Central memory CD8-positive, alpha-beta T cell (primary cell): ENCODE results near the gene HOXA9.

ENCODE experiments used
- ATAC-seq: fragments of 150-1000 bp; cut with Tn5 transposase; replicated peaks from 2 replicates; pipeline ENCODE4 v1.10.0; 2022; ENCODE audit warnings: mild to moderate bottlenecking, moderate FRiP score, moderate number of reproducible peaks; ENCODE audit not compliant: poor library complexity, severe bottlenecking; ENCODE audit errors: extremely low read depth
- DNase-seq, 2 donors: peaks; one replicate each; pipeline ENCODE4 v3.0.0; 2021; ENCODE audit warnings: low spot score in 2 of 2
- H3K27ac Mint-ChIP-seq: one replicate; pipeline ENCODE4 v1.8.0; 2022; ENCODE audit warnings: low read depth, mild to moderate bottlenecking, moderate library complexity, mixed read lengths
- H3K27me3 Mint-ChIP-seq: one replicate; pipeline ENCODE4 v1.8.0; 2022; ENCODE audit warnings: mixed read lengths
- H3K36me3 Mint-ChIP-seq: one replicate; pipeline ENCODE4 v1.8.0; 2022; ENCODE audit warnings: mild to moderate bottlenecking, moderate library complexity, mixed read lengths; ENCODE audit not compliant: insufficient read depth
- H3K4me1 Mint-ChIP-seq: one replicate; pipeline ENCODE4 v1.8.0; 2022; ENCODE audit warnings: mixed read lengths
- H3K4me3 Mint-ChIP-seq: one replicate; pipeline ENCODE4 v1.8.0; 2022; ENCODE audit warnings: mild to moderate bottlenecking, moderate library complexity, mixed read lengths
- H3K9me3 Mint-ChIP-seq: one replicate; pipeline ENCODE4 v1.8.0; 2022; ENCODE audit warnings: mixed read lengths

HOXA9 gene

DNA sequence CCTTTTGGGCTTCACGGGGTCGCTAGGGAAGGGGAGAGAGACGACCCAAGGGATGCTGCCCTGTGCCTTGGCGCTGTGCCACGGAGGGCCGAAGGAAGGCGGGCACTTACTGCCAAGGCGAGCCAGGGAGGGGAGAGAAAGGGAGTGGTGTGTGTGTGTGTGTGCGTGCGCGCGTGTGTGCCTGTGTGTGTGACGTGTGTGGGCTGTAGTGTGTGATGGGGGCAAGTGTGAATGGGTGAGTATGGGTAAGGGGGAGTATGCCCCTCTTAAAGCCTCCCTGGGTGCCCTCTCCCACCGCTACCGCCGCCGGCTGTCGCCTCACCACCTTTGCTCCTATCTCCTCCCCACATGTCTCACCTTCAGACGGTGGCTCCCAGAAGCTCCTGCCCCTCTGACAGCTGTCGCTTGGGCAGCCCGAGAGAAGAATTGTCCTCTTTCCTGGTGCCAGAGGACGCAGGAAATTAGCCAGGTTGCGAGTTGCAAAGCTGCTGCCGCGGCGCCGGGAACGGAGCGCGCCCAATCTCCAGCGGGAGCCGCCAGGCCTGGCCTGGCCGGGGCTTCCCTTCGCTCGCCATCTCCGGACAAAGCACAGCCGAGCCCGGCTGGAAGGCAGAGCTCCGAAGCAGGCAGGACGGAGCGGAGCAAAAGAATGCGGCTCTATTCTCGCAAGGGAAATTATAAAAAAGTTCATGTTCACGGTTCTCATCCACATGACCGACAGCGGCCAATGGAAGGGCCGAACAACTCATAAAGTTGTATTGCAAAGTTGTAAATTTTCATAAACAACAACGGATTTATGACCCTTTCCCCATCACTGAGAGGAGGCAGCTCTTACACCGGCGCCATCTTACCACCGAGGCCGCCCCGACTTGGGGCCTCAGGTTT is 13.2 kb downstream of the HOXA9 start, which contains the start of gene HOXA3:
HOXA3 (minus strand) TSS at position 653 of the 885 bp plus-strand sequence. CDS start 41,943 bp downstream, outside the sequence.
- peaks cover 44% of the 10 kb centered on the region for H3K4me1 Mint-ChIP-seq
- H3K36me3 Mint-ChIP-seq, result peaks cover 26% of the 10 kb centered on the region
- DNase-seq (no peak), ATAC-seq (no peak)
- H3K9me3 Mint-ChIP-seq, result no peaks in the 10 kb centered on the region
- peak within 1 kb of the TSS; percentile 77 for H3K27ac Mint-ChIP-seq
- peak within 1 kb of the TSS; percentile 82 for H3K4me3 Mint-ChIP-seq
- H3K27me3 Mint-ChIP-seq, result peaks cover 96% of the 10 kb centered on the region

DNA sequence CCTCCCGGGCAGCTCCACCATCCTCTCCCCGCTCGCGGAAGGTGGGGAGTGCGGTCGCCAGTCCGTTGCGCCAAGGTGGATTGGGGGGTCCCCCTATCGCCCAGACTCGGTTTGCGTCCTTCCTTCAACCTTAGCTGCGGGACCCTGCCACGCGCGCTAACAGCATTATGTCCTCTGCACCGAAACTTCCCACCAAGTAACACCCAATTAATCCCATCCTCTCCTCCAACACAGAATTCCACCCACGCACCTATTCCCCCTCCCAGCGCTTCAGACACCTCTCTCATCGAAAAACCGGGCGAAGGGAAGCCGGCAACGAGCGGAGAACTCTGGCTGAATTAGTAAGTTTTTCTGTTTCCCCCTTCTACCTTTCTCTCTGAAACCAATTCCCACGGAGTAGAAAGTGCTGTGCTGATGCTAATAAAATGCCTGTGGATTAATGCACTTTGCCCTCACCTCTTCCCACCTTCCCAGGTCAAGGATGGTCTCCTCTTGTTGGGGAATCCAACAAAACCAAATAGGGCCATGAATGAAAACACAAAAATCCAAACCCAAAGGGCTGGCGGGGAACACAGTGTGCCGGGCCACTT is 13.9 kb downstream of the HOXA9 start:
- peaks cover 22% of the 10 kb centered on the region for H3K36me3 Mint-ChIP-seq
- DNase-seq, result no peak
- H3K4me1 Mint-ChIP-seq, result peaks cover 44% of the 10 kb centered on the region
- no peaks in the 10 kb centered on the region for H3K9me3 Mint-ChIP-seq
- peak overlapping the region; percentile 77 for H3K27ac Mint-ChIP-seq
- peak overlapping the region; percentile 82 for H3K4me3 Mint-ChIP-seq
- no peak for ATAC-seq
- peaks cover 96% of the 10 kb centered on the region for H3K27me3 Mint-ChIP-seq

DNA sequence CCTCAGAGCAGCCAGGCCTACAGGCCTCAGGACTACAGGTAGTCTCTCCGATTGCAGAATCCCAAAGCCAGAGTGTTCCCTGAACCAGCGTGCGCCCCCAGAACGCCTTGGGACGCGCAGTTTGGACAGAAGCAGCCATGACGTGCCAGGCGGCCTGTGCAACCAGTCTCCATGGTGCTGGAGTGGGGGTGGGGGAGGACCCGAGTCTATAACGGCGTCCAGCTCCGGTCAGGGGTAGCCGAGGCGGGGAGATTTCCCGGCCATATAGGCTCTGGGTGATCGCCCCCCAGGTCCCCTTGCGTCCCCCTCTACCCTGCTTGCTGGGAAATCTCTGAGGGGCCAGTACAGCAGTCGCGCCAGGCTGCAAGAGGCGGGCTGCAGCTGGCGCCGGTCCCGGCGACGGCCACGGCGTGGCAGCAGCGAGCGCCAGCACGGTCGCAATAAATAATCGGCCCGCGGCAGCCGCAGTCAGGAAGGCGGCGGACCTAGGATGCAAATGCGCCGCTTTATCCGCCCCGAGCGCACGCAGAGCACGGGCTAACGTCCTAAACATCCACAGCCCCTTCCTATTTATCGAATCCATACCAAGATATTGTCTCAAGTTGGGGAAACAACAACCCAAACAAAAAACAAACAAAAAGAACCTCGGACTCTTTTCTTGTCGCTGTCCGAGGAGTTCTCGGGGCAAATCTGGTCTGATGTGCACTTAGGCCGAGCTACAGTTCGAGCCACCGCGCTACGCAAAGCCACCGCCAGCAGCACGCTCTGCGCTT is 14.6 kb downstream of the HOXA9 start:
- Mint-ChIP-seq H3K9me3 (no peaks in the 10 kb centered on the region), H3K4me3 (peak overlapping the region; percentile 82), H3K27me3 (peaks cover 96% of the 10 kb centered on the region), H3K27ac (peak overlapping the region; percentile 77), H3K4me1 (peaks cover 43% of the 10 kb centered on the region), H3K36me3 (peaks cover 16% of the 10 kb centered on the region)
- ATAC-seq (peak; percentile 69), DNase-seq (no peak)

DNA sequence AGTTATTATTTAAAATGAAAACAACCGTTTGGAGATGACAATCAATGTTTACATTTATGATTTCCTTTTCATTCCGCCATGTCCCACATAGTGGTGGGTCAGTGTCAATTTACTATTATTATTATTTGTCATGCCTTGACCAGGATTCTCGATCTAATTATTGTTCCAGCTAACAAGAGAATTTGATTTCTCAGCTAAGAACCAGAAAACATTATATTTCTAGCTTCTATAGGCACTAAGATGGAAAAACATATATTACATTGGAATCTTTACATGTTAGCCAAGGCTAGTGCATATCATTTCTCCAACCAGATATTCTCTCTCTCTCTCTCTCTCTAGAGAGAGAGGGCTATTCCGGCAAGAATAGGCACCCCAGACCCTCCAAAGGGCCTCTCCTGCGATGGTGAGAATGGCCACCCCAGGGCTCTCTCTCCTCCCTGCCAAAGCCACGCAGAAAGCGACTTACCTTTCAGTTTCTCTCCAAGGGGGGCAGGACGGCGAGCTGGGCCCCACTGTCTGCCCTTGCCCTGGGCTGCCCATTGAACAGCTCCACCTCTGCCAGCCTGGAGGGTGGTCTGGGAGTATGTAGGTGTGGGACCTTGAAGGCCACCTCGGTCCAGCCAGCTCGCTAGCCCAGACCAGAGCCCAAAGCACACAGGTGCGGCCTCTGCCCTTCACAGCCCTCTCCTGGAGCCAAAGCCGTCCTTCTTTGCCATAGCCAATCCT is 15.3 kb downstream of the HOXA9 start:
- ATAC-seq, result no peak
- Mint-ChIP-seq H3K27ac (no peak overlapping the region), H3K27me3 (peaks cover 96% of the 10 kb centered on the region), H3K4me3 (peak overlapping the region; percentile 82), H3K9me3 (no peaks in the 10 kb centered on the region), H3K36me3 (peaks cover 14% of the 10 kb centered on the region), H3K4me1 (peaks cover 37% of the 10 kb centered on the region)
- DNase-seq, result no peak

DNA sequence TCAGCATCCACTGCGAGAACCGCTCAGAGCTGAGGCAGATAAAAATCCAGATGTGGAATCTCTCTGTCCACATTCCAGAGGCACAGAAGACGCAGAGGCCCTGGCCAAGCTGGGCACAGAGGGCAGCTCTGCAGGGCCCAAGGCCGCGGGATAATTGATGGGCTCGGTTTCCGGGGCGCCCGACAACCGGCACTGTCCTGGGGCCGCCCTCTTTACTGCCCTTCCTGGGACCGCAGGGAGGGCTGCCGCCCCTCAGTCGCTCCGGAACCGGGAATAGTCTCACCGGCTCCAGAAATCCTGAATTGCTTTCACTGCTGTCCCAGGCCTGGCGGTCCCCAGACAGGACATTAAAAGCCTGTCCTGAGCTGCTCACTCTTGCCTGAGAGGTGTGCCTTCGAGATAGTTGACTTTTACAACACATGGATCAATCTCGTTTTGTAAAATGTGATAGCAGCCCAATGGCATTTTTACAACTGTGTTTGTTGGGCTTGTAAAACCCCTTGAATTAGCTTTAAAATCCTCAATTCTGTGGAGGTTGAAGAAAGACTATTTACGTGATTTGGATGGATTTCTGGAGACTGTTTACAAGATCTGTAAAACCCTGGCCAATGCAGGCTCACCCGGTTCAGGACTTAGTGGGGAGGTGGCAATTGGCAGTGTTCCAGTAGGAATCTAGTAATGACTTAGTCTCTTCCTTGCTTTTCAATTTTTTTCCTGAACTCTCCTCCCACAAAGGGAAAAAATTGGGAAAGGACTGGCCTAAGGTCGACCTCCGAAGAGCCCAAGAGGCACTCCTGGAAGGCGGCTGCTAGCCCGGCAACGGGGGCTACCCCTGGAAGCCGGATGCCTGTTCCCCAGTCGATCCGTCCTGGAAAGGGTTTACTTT is 16.3 kb downstream of the HOXA9 start:
- Mint-ChIP-seq H3K4me1 (peaks cover 27% of the 10 kb centered on the region), H3K9me3 (no peaks in the 10 kb centered on the region), H3K36me3 (peaks cover 9% of the 10 kb centered on the region), H3K27me3 (peaks cover 88% of the 10 kb centered on the region), H3K27ac (no peak overlapping the region), H3K4me3 (no peak overlapping the region)
- ATAC-seq, result no peak
- no peak for DNase-seq

DNA sequence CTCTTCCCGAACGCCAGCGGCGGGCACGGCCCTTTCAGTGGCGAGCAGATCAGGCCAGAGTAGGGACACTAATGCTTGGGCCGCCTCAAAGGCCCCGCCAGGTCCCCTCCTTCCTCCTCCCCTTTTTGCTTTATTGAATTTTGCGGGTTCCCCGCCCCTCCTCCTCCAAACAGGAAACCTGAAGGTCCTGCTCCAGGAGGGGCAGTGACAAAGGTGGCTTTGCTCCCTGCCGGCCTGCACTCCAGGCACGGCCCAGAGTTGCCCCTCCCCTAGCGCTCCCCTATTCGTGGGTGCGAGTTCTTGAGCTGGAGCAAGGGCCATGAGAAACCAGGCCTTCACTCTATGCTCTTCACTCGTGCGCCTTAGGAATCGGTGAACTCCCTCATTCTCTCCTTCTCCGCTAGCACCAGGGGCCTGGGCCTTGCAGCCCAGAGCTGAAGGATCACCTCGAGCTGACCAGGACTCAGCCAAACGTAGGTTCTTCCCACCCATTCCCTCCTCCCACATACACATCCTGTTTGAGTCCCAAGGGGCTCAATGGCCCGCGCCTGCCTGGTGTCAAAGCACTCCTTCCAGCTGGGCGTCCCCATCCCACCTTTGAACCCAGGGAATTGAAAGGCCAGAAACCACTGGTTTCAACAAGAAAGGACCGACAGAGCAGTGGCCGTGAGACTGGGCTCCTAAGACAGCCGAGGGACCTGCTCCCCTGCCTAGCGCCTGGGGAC is 17.1 kb downstream of the HOXA9 start:
- H3K27ac Mint-ChIP-seq, result no peak overlapping the region
- H3K9me3 Mint-ChIP-seq, result no peaks in the 10 kb centered on the region
- peaks cover 9% of the 10 kb centered on the region for H3K36me3 Mint-ChIP-seq
- H3K4me3 Mint-ChIP-seq, result peak overlapping the region; percentile 41
- H3K4me1 Mint-ChIP-seq, result peaks cover 27% of the 10 kb centered on the region
- DNase-seq, result no peak
- ATAC-seq, result no peak
- H3K27me3 Mint-ChIP-seq, result peaks cover 80% of the 10 kb centered on the region

DNA sequence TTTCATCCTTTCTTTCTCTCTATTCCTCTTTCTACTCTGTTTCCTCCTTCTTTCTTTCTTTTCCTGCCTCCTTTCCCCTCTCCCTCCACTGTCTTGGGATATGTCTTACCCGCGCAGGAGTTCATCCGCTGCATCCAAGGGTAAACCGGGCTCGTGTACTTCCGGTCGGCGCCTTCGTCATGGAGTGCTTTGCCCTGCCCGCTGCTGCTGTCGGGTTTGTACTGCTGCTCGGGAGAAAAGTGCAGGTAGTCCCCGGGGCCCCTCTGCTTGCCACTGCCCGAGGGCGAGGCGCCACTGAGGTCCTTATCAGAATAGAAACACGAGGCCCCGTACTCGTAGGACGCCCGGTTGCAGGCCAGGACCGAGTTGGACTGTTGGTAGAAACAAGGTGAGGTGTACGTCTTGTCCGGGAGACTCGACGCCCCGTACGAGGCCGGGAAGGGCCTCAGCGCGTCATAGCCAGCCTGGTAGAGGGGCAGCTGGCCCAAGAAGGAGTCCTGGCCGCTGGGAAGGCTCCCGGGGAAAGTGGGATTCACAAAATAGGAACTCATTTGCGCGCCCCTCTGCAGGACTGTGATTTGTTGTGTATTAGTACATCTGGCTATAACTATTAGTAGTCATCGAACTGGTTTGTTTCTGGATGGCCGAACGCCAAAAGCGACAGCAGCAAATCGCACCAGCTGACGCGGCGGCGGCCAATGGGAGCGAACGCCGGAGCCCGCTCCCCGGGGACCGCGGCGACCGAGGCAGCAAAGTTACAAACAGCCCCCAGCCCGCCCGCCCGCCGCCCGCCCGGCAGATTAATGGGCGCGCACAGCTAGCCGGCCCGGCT is 17.9 kb downstream of the HOXA9 start, which contains the start of gene HOXA6:
HOXA6 (minus strand) TSS at position 576 of the 832 bp plus-strand sequence; CDS start at position 551, 25 bp downstream.
- Mint-ChIP-seq H3K27ac (no peak within 1 kb of the TSS), H3K9me3 (no peaks in the 10 kb centered on the region), H3K36me3 (peaks cover 9% of the 10 kb centered on the region), H3K4me3 (peak within 1 kb of the TSS; percentile 41), H3K27me3 (peaks cover 79% of the 10 kb centered on the region), H3K4me1 (peaks cover 27% of the 10 kb centered on the region)
- DNase-seq (no peak), ATAC-seq (no peak)

DNA sequence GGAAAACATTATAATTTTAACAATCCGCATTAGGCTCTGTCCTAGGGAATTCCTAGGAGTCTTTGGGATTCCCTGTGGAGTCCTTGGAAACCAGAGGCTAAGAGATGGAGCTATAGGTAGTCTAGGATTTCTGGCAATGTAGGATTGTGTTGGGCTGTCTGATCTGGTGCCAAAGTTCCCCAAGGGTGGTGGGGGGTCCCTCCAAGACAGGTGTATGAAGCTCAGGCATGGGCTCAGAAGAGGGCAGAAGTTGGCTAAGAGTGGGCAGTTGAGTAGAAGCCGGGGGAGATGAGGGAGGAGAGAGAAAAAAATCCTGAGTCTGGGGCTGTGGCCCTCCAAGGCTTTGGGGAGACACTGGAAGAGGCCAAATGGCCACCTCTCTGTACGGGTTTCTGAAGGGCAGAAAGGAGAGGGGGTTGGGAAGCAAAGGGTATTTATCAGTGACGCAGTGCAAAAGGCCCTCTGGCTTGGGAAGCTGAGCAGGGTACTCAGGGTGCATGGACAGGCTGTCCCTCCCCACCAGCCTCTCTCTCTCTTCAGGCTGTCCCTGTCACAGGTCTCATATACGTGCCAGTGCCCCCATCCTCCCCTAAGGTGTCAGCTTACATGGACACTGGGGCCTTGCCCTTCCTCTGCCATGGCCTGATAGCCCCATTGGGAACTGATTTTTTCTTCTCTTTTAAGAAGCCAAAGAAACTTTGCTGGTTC is 18.7 kb downstream of the HOXA9 start:
- ATAC-seq, result no peak
- peaks cover 79% of the 10 kb centered on the region for H3K27me3 Mint-ChIP-seq
- H3K4me3 Mint-ChIP-seq, result no peak overlapping the region
- no peak for DNase-seq
- peaks cover 19% of the 10 kb centered on the region for H3K4me1 Mint-ChIP-seq
- H3K9me3 Mint-ChIP-seq, result no peaks in the 10 kb centered on the region
- no peak overlapping the region for H3K27ac Mint-ChIP-seq
- H3K36me3 Mint-ChIP-seq, result peaks cover 8% of the 10 kb centered on the region

DNA sequence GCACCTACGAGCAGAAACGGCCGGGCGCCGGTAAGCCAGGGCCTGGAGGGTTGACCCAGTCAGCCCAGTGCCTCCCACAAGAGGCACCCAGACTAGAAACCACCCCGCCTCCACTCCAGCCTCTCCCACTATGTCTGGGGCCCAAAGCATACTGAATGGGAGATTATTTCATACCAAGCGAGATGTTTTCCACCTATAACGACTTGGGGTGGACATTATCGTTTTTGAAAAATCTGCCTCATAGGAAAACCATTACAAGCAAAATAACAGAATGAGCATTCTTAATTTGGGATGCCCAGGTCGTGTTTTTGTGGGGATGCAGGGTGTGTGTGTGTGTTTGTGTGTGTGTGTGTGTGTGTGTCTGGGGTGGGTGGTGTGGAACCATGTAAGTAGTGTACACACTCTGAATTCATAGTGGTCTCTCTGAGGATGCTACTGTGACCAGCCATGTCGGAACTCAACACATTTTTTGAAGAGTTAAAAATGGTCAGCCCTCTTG is 19.4 kb downstream of the HOXA9 start:
- H3K4me1 Mint-ChIP-seq, result peaks cover 12% of the 10 kb centered on the region
- no peak for ATAC-seq
- peaks cover 78% of the 10 kb centered on the region for H3K27me3 Mint-ChIP-seq
- no peak for DNase-seq
- no peak overlapping the region for H3K27ac Mint-ChIP-seq
- H3K9me3 Mint-ChIP-seq, result no peaks in the 10 kb centered on the region
- no peak overlapping the region for H3K4me3 Mint-ChIP-seq
- H3K36me3 Mint-ChIP-seq, result peaks cover 2% of the 10 kb centered on the region
